Tongue (tissue), 2 donors: ENCODE measurements around the gene IGFBP3. TPM values are rescaled to one million over a fixed set of nuclear protein-coding genes. Genes with fewer than 3 reads are reported as not detected.

Experiments used
- DNase-seq: peaks from one replicate; pipeline ENCODE4 v3.0.0-alpha.2; 2015
- total RNA-seq: library from RNA; depleted of rRNA; stranded (reverse); fragments of >200 nt; gene quantifications from one replicate; pipeline ENCODE4 v1.2.3, GENCODE V29; 2014

Gene IGFBP3
- total RNA-seq, 1 donor from 2014 or later, result 383 TPM

DNA sequence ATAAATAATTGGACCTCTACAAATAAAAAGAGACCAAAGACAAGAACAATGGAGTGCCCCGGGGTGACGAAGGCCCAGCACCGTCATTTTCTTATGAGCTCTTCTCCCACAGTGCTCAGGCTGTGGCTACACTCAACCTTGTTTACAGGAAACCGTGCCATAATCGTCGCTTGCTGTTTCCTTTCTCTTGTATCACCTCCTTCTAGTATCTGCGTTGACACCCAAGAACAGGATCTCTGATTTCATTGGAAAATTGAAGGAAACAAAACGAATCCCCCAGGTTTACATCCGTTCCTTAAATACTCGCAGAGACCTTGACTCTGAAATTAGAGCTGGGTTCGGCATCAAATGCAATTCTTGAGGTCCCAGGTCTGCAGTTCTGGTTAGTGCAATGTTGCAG lies 1.7 kb upstream of the IGFBP3 start:
- DNase-seq, result no peak

DNA sequence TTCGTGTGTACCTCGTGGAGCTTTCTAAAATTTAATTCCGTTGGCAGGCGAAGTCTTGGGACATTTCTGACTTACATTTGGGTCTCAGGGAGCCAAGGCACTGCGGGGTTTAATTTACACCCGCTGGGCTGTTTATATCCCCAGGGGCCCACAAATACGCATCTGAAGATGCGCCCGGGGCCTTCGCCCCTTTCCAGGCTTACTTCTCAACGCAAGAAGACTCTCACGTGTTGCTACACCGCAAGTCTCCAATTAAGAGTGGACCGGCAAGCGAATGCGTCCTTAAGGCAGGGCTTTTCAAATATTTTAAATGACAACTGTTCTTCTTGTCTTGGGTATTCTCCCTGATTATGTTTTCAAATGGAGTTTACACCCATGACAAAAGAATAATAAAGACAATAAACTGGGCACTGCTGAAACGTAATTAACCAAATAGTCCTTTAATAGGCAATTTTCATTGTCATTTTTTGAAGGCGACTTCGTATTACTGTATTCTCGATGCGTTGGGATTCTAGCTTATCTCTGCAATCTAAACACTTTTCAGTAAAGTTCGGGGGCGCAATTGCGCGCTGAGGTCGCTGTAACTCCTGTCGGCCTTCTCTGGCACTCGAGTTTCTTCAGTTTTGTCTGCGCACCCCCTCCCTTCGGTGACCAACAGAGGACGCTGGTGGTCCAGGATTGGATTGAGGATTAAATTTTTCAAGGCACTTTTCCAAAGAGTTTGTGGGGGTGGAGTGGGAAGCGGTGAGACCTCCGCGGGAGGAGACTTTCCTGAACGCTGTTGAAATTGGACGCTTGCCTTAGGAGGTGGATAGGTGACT lies 837 bp upstream of the IGFBP3 start:
- DNase-seq, result peak; percentile 91

DNA sequence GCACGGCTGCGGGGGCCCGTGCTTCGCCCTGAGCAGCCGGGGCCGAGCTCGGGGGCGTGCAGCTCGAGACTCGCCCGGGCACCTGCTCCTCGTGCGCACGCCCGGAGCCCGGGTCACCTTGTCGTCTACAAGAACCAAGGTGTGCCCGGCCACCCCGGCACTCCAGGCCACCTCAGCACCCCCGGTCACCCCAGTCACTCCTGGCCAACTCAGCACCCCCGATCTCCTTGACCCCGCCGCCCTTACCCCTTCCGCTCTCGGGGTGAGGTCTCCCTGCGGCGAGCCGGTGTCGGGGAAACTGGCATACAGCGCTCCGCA lies 268 bp upstream of the IGFBP3 start:
- DNase-seq, result no peak

DNA sequence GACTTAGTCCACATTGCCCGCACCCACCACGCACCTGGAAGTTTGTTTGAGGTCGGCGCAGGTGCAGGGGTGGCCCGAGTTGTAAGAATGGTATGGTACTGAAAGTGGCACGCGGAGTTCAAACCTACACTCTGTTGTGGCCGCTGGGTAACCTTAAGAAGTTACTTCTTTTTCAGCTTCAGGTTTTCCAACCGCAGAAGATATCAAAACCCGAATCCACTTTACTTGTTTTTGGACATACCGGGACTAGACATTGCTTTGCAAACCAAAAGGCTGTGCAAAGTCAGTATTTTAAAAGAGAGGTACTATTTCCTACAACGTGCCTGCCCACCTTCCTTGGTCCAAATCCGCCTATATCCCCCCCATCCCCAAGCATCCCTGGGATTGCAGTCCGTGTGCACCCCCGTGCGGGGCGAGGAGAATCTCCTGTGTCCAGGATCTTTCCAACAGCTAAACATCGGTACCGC lies 1.0 kb downstream of the IGFBP3 start:
- DNase-seq, result peak; percentile 32

DNA sequence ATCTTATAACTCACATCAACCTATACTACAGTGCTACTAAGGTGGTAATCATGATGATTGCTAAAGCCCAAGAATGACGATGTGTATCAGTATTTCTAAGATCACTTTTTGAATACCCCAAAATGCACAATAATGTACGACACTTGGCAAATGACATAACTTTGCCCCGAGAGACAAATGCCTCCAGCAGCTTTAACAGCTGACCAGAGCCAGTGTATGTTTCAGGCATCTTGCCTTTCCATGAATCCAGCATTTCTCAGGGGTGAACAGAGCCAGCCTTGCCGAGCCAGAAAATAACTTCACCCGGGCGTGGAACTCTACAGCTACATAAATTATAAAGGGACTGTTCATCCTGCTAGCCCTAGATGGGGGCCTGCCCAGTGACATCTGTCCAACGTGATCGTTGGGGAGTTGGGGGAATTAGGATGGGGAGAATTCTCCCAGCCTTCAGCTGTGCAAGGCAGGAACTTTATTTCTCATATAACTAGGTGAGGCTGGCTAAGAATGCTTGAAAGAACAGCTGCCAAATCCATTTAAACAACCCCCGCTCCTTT lies 1.8 kb downstream of the IGFBP3 start:
- DNase-seq, result peak; percentile 70

DNA sequence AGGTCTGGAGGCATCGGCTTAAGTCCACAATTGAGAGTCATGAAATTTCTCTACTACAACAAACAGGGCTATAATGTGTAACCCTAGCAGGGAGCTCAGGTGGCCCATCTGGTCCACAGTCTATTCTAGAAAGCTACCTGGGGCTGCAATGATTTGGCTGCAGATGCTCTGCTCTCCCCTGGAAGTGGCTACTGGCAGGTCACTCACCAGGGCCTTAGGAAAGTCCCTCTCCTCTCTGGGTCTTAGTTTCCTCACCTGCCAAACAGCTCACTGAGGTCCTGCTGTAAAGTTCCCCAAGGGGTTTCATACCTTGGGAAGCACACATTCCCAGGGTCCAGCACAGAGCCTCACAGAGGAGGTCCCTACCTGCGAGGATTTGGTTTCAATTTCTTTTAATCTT lies 2.5 kb downstream of the IGFBP3 start:
- DNase-seq, result no peak

DNA sequence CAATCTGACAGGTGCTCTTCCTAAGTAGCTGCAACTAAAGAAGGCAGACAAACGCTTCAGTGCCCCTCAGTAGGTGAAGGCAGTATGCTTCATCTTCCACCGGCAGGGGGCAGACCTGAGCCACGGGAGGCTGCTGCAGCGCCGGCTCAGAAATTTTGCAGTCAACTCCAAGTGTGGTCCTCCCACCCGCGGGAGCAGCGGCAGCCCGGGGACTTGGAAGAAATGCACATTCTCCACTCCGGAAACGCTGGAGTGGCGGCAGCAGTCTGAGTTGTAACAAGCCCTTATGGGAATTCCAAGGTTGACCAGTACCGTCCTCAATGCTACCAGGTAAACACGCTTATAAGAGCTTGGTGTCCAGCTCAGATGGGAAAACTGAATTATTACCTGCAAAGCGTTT lies 3.4 kb downstream of the IGFBP3 start:
- peak; percentile 92 for DNase-seq

DNA sequence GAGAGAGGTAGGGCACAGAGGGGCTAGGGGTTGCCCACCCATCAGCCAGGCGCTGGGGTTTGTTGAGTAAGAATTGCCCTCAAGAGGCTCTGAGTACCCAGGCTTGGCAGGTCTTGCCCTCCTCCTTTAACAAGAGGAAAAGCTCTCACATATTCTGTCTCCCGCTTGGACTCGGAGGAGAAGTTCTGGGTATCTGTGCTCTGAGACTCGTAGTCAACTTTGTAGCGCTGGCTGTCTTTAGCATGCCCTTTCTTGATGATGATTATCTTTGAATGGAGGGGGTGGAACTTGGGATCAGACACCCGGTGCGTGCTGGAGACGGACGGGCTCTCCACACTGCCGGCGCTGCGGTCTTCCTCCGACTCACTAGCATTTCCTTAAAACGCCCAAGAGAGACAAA lies 4.0 kb downstream of the IGFBP3 start:
- no peak for DNase-seq

DNA sequence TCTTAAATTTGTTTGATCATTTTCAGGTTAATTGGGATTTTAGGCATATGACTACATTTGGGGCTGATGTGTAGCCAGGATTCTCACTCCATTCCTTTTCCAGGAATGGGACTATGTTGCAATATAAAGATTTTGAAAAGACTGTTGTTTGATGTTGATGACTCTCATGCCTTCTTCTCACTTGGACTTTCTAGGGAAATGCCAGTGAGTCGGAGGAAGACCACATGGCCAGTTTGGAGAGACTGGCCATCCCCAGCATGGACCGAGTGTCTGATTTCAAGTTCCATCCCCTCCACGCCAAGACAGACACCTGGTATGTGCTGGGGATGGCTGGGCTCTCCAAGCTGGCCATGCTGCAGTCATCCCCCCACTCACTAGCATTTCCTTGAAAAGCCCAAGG lies 5.5 kb downstream of the IGFBP3 start:
- DNase-seq, result no peak

DNA sequence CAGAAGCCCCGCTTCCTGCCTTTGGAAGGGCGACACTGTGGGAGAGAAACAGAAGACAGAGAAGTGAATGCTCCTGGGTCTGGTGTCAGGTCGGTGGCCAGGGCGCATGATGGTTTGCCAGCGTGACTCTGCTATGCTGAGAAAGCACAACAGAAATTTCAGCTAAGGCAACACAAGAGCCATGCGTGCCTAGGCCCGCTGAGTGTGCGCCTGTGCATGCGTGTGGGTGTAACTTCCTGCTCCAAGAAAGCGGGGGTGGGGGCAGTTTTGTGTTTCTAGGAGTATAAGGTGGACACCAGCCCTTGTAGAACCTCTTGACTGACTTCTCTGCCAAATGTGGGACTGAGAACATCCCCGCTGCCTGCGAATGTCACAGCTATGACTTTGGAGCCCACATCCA lies 6.2 kb downstream of the IGFBP3 start:
- no peak for DNase-seq

DNA sequence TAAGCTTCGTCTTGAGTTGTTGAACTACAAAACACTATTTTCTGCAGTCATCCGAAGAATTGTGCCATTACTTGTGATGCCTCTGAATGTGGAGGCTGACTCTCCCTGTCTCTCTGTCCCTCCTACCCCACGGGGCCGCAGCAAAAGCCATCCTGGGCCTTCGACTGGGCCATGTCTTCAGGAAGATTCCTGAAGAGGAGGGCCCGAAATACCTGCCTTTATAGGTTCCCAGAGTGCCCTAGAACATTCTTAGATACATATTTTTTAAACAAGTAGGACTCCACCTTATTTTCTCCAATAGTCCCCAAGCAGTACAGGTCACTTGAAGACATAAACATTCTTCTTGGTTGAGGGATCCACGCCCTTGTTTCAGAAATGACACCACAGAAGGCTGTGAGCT lies 8.1 kb downstream of the IGFBP3 start:
- DNase-seq, result no peak

DNA sequence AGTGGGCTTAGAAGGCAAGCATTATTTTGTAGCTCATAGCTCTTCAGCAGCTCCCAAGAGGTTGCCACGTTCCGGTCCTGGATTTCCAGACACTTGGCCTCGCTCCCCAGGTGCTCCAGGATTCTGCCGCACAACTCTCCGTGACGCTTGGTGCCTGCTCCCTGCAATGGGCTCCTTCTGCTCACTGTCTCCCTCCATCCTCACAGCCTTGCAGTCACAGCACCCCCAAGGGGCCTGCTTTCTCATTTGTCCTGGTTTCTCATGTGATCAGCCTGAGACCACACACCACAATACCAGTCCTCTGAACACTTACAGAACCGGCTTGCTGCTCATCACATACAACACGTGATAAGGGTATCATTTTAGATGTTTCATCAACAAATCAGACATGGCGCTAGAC lies 9.8 kb downstream of the IGFBP3 start:
- DNase-seq, result no peak

DNA sequence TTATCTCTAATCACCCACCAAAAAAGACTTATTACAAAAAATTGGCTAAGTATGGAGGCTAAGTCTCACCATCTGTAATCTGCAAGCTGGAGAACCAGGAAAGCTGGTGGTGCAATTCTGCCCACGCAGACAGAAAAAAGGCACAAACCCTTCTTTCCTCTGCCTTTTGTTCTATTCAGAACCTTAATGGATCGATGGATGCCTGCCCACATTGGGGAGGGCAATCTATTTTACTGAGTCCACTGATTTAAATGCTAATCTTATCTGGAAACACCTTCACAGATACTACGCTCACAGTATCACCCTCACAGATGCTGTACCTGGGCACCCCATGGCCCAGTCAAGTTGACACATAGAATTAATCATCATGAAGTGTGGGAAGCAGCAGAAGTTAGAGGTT lies 10.2 kb downstream of the IGFBP3 start:
- no peak for DNase-seq

DNA sequence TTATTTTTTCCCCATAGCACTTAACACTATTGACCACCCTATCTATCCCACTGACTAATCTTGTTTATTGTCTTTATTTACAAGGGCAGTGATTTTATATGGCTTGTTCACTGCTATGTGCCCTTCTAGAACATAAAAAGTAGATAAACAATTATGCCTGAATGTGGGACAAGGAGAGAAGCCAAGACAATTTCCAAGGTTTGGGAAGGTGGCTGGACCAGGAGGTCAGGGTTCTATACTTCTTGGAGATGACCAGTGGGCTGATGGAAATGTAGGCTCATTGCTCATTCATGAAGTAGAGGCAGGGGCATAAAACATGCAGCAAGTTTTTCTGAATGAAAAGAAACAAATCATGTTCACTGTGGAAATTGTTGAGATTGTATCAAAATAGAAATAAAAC lies 11.5 kb downstream of the IGFBP3 start:
- DNase-seq, result no peak

DNA sequence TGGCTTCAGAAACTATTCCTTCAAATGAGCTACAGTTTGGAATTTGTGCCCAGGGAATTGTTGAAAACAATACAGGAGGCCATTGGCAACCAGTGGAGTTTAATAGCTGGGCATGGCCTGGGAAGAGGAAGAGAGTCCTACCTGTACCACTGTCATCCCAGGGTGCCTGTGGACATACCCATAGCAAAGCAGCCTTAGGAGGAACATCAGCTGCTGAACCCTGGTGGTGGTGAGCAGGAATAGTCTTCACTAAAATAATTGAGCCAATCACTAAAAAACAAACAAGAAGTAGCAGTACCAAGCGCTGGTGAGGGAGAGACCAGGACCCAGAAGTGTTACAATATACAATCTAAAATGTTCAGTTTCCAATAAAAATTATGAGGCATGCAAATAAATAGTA lies 18.3 kb downstream of the IGFBP3 start:
- no peak for DNase-seq

DNA sequence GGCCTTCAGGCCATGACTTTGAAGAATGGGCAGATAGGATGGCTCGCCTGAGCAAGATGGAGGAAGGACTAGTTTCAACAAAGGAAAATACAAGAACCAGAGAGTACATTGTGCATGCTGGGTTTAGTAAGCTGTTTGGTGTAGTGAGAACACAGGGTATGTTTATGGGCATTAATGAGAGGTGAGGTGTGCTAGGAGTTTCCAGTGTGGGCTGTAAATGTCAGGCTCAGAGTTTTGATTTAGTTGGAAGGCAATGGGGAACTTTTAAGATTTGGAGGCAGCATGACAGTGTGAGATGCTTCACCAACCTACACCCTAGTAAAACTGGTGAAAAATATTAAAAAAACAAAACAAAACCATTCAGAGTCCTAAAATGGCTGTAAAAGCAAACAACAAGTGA lies 19.5 kb downstream of the IGFBP3 start:
- DNase-seq, result no peak

DNA sequence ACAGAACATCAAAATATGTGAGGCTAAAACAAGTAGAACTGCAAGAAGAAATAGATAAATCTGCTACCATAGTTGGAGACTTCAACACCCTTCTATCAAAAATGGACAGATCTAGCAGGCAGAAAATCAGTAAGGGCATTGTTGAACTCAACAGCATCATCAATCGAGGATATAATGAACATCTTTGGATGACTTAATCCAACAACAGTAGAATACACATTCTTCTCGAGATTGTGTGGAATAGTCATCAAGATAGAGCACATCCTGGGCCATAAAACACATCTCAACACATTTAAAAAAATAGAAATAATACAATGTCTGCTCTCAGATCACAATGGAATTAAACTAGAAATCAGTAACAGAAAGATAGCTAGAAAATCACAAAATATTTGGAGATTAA lies 22.9 kb downstream of the IGFBP3 start:
- DNase-seq, result no peak

DNA sequence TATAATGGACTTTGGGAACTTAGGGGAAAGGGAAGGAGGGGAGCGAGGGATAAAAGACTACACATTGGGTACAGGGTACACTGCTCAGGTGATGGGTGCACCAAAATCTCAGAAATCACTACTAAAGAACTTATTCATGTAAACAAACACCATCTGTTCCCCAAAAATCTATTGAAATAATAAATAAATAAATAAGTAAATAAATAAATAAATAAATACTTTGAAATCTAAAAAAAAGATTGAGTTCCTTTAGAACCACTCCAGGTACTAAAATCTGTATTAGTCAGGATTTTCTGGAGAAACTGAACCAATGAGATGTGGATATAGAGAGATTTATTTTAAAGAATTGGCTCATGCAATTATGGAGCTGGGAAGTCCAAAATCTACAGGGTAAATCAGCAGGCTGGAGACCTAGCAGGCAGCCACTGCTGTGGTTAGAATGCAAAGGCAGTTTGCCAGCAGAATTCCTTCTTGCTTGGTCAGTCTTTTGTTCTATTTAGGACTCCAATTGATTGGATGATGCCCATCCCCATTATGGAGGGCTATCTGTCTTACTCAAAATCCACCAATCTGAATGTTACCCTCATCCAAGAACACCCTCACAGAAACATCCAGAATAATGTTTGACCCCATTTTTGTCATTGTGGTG lies 23.9 kb downstream of the IGFBP3 start:
- no peak for DNase-seq

DNA sequence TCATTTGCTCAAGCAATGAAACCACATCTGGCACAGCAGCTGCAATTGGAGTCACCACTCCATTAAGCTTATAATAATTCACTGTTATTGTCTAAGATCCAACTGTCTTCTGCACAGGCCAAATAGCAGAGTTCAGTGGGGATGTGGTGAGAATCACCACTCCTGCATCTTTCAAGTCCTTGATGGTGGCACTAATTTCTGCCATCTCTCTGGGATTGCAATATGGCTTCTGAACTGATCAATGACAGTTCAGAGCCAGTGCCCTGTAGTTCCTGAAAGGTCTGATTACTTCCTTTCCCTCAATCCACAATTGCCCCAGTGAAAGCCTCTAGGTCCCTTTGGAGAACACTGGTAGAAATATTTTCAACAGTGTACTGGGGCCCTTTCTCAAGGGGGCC lies 26.4 kb downstream of the IGFBP3 start:
- no peak for DNase-seq

DNA sequence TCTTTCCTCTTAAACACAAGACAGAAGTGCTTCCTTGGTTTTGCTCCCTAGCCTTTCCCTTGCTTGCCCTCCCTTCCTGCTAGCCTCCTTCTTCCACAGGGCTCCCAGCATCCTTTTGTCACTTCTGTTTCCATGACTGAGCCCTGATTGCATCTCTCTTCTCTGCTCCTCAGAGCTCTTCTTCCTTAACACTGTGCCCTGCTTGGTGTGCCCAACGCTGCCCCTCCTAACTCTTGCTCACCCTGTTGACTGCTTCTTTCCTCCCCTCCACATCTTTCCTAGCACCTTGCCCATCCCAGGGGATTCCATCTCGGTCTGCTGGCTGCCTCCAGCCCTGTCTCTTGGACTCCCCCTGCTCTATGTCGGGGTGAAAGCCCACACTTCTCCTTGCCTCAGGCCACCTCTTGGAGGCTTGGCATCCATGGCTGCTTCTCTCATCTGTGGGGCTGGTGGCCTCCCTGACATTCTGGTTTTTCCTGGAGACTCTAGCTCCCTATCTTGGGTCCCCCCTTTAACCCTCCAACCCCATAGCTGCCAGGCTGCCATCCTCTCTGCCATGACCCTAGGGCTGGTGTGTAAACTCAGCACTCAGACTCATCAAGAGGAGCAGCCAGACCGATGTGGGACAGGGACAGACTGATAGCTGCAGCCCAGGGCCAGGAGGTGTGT lies 26.9 kb downstream of the IGFBP3 start:
- no peak for DNase-seq

DNA sequence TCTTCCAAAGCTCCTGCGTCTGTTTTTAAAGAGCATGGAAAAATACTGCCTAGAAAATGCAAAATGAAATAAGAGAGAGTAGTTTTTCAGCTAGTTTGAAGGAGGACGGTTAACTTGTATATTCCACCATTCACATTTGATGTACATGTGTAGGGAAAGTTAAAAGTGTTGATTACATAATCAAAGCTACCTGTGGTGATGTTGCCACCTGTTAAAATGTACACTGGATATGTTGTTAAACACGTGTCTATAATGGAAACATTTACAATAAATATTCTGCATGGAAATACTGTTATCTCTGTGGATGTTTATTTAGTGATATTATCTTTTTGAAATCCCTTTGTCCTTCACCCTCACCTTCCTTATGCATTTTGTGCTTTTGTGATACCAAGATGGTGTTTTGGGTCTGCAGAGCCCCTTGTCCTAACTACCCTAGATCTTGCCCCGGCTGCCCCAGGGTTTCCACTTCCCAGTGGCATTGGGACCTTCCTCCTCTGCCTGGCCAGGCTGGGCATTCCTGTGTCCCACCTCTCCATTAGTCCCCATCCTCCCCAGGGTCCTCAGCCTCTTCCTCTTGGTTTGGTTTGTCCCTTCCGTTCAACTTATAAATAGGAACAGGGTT lies 27.6 kb downstream of the IGFBP3 start:
- DNase-seq, result no peak

DNA sequence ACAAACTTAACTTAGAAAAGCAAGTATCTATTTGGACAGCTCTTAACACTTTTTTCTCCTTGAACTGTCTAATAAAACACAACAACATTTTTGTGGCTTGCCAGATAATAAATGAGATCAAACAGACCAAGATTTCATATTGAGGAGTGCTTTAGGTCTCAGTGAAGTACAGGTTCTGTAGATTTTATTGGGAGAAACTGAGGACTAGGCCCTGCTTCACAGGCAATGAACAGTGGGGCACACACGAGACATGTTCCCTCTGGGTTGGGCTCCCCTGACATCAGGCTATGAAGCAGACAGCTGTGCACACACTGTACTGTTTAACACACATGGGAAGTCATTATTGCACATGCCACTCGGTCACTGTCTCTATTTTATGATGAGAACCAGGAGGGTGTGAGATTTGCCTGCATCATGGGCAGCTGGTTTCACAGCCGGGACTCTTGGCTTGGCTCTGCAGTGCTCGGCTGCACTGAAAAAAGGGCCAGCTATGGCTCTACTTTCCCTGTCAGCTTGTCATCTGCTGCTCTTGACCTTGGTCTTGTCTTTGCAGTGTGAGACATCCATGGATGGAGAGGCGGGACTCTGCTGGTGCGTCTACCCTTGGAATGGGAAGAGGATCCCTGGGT lies 28.6 kb downstream of the IGFBP3 start:
- DNase-seq, result no peak
